Gastroesophageal sphincter (tissue), 3 donors: ENCODE data around the gene TMEM63A.
A peak's percentile ranks its signal among the peaks of the same experiment; 100 is the strongest.

Source experiments
- CTCF ChIP-seq, 4 experiments: fragments of 200-600 bp in 2 of 4; fragments of 450-650 bp in 2 of 4; sonication (generic) in 1 of 4; IDR thresholded peaks; one replicate each; pipeline ENCODE4 v1.5.1; 2017 to 2019; ENCODE audit warnings: antibody characterized with exemption in 4 of 4, mild to moderate bottlenecking in 2 of 4, moderate library complexity in 2 of 4
- POLR2A ChIP-seq, 2 donors: fragments of 450-650 bp; IDR thresholded peaks; one replicate each; pipeline ENCODE4 v1.6.1; 2017; ENCODE audit warnings: antibody characterized with exemption in 2 of 2, mild to moderate bottlenecking in 2 of 2, moderate library complexity in 1 of 2
- POLR2AphosphoS5 ChIP-seq: sonication (generic); formaldehyde crosslinking; IDR thresholded peaks from one replicate; pipeline ENCODE4 v1.6.1; 2017; ENCODE audit warnings: antibody characterized with exemption

- peak; percentile 55 for TF ChIP-seq POLR2AphosphoS5
- TF ChIP-seq POLR2A (IDR thresholded peaks at IDR 0.05): peak in 1 of 2 donors; percentile 11
- peak in 3 of 4 experiments; percentile 81 to 94 (median 88) for TF ChIP-seq CTCF (IDR thresholded peaks at IDR 0.05)
Measured at GRCh38 chr1:225845571-225846259, 36.5 kb downstream of the TMEM63A start.
